HEK293T (cell line): ENCODE results near the gene POM121L2.

Experiments used
- CTCF ChIA-PET: fragments of 350-600 bp; formaldehyde crosslinking; extraction: SDS; loops from one replicate; lab custom pipeline; 2021; ENCODE audit warnings: antibody characterized with exemption, inconsistent platforms; lab: Yijun Ruan, JAX
- POLR2A ChIA-PET: fragments of 350-600 bp; formaldehyde crosslinking; extraction: SDS; loops from one replicate; lab custom pipeline; 2020; ENCODE audit warnings: antibody characterized with exemption, inconsistent platforms; lab: Yijun Ruan, JAX
- DNase-seq: peaks from one replicate; pipeline ENCODE4 v3.0.0; 2012; ENCODE audit warnings: mixed read lengths; ENCODE audit errors: extremely low spot score
- ARNT ChIP-seq: fragments of 450-650 bp; IDR thresholded peaks from 2 replicates; pipeline ENCODE4 v1.6.1; 2017; ENCODE audit warnings: mild to moderate bottlenecking
- BHLHE40 ChIP-seq: fragments of 450-650 bp; IDR thresholded peaks from 2 replicates; pipeline ENCODE4 v1.6.1; 2016; ENCODE audit warnings: mild to moderate bottlenecking, moderate library complexity, borderline replicate concordance
- CTBP1 ChIP-seq: fragments of 450-650 bp; IDR thresholded peaks from 2 replicates; pipeline ENCODE4 v1.6.1; 2016; ENCODE audit warnings: borderline replicate concordance
- ELF4 ChIP-seq: fragments of 450-650 bp; IDR thresholded peaks from 2 replicates; pipeline ENCODE4 v1.6.1; 2017; ENCODE audit warnings: antibody characterized with exemption
- FOXA1 ChIP-seq: fragments of 450-650 bp; IDR thresholded peaks from 2 replicates; pipeline ENCODE4 v1.6.1; 2016; ENCODE audit warnings: mild to moderate bottlenecking
- FOXK2 ChIP-seq: fragments of 450-650 bp; IDR thresholded peaks from 2 replicates; pipeline ENCODE4 v1.6.1; 2016; ENCODE audit warnings: mild to moderate bottlenecking
- FOXM1 ChIP-seq: fragments of 450-650 bp; IDR thresholded peaks from 2 replicates; pipeline ENCODE4 v1.6.1; 2017; ENCODE audit warnings: mild to moderate bottlenecking, borderline replicate concordance
- HDGF ChIP-seq: fragments of 450-650 bp; IDR thresholded peaks from 2 replicates; pipeline ENCODE4 v1.6.1; 2017; ENCODE audit warnings: antibody characterized with exemption, borderline replicate concordance
- L3MBTL2 ChIP-seq: fragments of 450-650 bp; conservative IDR thresholded peaks from 2 replicates; pipeline ENCODE4 v1.6.1; 2016; ENCODE audit warnings: mild to moderate bottlenecking
- LEF1 ChIP-seq: fragments of 450-650 bp; IDR thresholded peaks from 2 replicates; pipeline ENCODE4 v1.6.1; 2017; ENCODE audit warnings: mild to moderate bottlenecking, borderline replicate concordance
- NFRKB ChIP-seq: fragments of 450-650 bp; IDR thresholded peaks from 2 replicates; pipeline ENCODE4 v1.6.1; 2016; ENCODE audit warnings: mild to moderate bottlenecking, moderate library complexity
- SP1 ChIP-seq: fragments of 450-650 bp; IDR thresholded peaks from 2 replicates; pipeline ENCODE4 v1.6.1; 2017
- SUZ12 ChIP-seq: fragments of 450-650 bp; IDR thresholded peaks from 2 replicates; pipeline ENCODE4 v1.6.1; 2016; ENCODE audit warnings: mild to moderate bottlenecking
- TARDBP ChIP-seq: fragments of 450-650 bp; IDR thresholded peaks from 2 replicates; pipeline ENCODE4 v1.6.1; 2016
- ZNF384 ChIP-seq: fragments of 450-650 bp; IDR thresholded peaks from 2 replicates; pipeline ENCODE4 v1.6.1; 2016
- TF ChIP-seq, protein P1 (sequence below): fragments of 450-650 bp; IDR thresholded peaks from 2 replicates; pipeline ENCODE4 v1.6.1; 2016

POM121L2 gene

DNA sequence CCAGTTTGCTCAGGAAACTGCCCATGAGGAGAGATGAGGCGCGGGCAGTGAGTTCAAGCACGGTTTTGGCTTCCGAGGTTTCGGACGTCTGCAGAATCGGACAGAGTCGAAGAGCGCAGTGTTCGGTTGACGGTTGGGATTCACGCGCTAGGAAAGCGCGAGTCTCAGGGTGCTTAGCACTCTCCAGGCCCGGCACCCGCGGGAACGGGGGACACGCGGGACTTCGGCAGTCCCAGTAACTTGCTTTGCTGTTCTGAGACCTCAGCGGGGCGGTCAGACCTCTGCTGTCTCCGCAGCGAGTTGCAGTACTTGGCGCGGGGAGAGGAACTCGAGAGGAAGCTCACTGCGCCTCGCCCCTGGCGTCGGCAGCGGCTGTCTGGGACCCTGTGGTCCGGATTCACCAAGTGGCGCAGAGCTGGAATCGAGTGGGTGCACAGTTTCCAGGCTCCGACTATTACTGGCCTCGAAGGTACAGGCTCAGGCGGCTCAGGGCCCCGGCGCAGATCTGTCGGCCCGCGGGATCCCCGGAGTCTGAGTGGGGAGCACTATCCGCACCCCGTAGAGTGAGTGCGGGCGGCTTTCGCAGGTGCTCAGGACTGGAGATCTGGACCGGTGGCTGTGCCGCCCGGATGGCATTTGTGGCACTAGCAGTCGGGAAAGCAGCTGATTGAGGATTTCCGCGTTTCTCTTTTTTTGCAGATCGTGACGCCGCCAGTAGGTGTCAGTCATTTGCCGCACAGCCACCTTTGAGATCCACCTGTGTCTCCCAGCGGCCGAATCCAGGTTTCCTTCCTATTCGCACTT, at the start of gene POM121L2:
POM121L2 (minus strand) TSS at position 128 of the 804 bp plus-strand sequence; CDS start at position 25, 103 bp downstream.
- POLR2A ChIA-PET: interaction anchor here (0.6 to 1.2 kb wide), 4 partner anchors 22 to 167 kb away, joined by 3 to 8 read pairs (median 3); partner anchors contain the start of gene ZNF184
- CTCF ChIA-PET: interaction anchor here (0.6 to 1.5 kb wide), 6 partner anchors 8 to 305 kb away, joined by 3 to 6 read pairs (median 3); no protein-coding TSS in a partner anchor
- no peak for TF ChIP-seq ZNF384
- no peak for TF ChIP-seq FOXA1
- TF ChIP-seq, protein P1, sequence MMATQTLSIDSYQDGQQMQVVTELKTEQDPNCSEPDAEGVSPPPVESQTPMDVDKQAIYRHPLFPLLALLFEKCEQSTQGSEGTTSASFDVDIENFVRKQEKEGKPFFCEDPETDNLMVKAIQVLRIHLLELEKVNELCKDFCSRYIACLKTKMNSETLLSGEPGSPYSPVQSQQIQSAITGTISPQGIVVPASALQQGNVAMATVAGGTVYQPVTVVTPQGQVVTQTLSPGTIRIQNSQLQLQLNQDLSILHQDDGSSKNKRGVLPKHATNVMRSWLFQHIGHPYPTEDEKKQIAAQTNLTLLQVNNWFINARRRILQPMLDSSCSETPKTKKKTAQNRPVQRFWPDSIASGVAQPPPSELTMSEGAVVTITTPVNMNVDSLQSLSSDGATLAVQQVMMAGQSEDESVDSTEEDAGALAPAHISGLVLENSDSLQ: peak; percentile 82
- TF ChIP-seq L3MBTL2: peak; percentile 85
- peak; percentile 79 for DNase-seq

DNA sequence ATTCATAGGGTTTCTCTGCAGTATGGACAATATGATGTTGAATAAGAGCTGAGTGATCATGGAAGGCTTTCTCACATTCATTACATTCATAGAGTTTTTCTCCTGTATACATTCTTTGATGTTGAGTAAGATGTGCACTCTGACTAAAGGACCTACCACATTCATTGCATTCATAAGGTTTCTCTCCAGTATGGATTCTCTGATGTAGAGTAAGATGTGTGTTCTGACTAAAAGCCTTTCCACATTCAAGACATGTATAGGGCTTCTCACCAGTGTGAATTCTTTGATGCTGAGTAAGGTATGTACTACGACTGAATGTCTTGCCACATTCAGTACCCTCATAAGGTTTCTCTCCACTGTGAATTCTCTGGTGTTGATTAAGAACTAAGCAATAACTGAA, 47.2 kb upstream of the POM121L2 start:
- CTCF ChIA-PET: no interaction called here
- TF ChIP-seq ARNT: no peak
- TF ChIP-seq, protein P1: no peak
- TF ChIP-seq LEF1: no peak
- no peak for TF ChIP-seq FOXM1
- no peak for TF ChIP-seq NFRKB
- TF ChIP-seq FOXK2: no peak
- TF ChIP-seq ELF4: no peak
- no peak for TF ChIP-seq TARDBP
- DNase-seq: no peak
- POLR2A ChIA-PET: no interaction called here

DNA sequence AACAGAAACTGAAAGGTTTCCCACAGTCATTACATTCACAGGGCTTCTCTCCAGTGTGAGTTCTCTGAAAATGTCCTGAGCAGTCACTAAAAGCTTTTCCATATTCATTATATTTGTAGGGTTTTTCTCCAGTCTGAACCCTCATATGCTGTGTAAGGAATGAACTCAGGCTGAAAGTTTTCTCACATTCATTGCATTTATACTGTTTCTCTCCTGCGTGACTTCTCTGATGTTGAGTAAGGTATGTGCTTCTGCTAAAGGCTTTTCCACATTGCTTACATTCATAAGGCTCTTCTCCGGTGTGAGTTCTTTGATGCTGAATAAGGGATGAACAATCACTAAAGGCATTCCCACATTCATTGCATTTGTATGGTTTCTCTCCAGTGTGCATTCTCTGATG, 46.7 kb upstream of the POM121L2 start:
- no peak for DNase-seq
- CTCF ChIA-PET: no interaction called here

DNA sequence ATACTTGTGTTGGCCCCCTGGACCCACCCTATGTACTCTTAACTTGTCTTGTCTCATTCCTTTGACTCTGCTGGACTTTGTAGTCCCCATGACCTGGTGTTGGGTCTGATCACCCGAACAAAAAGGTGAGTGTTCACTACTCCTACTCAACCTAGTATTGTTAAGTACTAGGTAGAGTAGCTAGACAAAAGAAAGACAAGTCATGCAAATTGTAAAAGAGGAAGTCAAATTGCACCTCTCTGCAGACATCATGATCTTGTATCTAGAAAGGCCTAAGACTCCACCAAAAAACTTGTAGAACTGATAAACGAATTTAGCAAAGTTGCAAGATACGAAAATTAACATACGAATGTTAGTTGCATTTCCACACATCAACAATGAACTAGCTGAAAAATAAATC, 40.8 kb upstream of the POM121L2 start:
- no peak for DNase-seq
- ChIA-PET CTCF (no interaction called here), POLR2A (no interaction called here)
- TF ChIP-seq ARNT (no peak), HDGF (no peak), SP1 (no peak), ELF4 (no peak), NFRKB (no peak), LEF1 (no peak), FOXA1 (no peak), FOXK2 (no peak), CTBP1 (no peak), FOXM1 (no peak), BHLHE40 (no peak), TARDBP (no peak), L3MBTL2 (no peak), ZNF384 (no peak), SUZ12 (no peak)
- TF ChIP-seq, protein P1: no peak

More for the DNA sequence above, 46.7 kb upstream of the POM121L2 start:
- TF ChIP-seq FOXK2 (no peak), FOXM1 (no peak), SP1 (no peak), ARNT (no peak), FOXA1 (no peak), ZNF384 (no peak), NFRKB (no peak), BHLHE40 (no peak), L3MBTL2 (no peak), CTBP1 (no peak), LEF1 (no peak), TARDBP (no peak), HDGF (no peak), SUZ12 (no peak), ELF4 (no peak)
- TF ChIP-seq, protein P1: no peak
- POLR2A ChIA-PET: no interaction called here

DNA sequence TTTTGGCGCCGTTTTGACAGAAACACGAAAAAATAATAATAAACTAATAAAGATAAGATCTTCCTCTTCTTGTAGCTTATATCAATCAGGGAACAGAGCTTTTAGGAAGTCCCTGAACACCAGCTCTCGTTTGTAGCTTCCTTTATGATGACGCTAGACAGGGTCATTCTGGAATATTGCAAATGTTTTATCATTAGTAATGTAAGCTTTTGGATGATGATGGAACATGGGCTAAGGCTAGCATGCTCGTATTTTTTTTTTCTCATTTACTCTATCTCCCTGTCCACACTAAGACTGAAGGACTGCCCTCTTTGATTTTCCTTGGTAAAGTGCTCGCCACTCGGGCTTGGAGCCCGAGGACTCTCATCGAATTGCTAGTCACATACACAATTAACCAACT, 22.1 kb upstream of the POM121L2 start:
- DNase-seq: no peak
- ChIA-PET CTCF (interaction anchor here (0.5 to 1.1 kb wide), 2 partner anchors 147 to 462 kb away, joined by 3 read pairs; no protein-coding TSS in a partner anchor), POLR2A (interaction anchor here (0.8 to 1.5 kb wide), 6 partner anchors 21 to 283 kb away, joined by 3 to 6 read pairs (median 4); partner anchors contain the start of genes ZNF184 and ZNF391)
- TF ChIP-seq L3MBTL2 (peak; percentile 29; the same call in 1 of the 2 replicates), FOXK2 (no peak)
